Mucosa of gallbladder (tissue), 1 donor: ENCODE data around the gene RHOF. TPM values are rescaled to one million over a fixed set of nuclear protein-coding genes. Genes with fewer than 3 reads are reported as not detected.
A peak's percentile ranks its signal among the peaks of the same experiment; 100 is the strongest.

ENCODE experiments used
- DNase-seq: peaks from one replicate; pipeline ENCODE4 v3.0.0-alpha.2; 2020; ENCODE audit warnings: low spot score
- total RNA-seq: library from RNA; stranded (reverse); gene quantifications from one replicate; pipeline ENCODE4 v1.2.1, GENCODE V29; 2021
- donor health status: DM: no; HTN: no; CAD: no.

Gene RHOF
- total RNA-seq, 1 donor from 2014 or later = 30.8 TPM

DNA sequence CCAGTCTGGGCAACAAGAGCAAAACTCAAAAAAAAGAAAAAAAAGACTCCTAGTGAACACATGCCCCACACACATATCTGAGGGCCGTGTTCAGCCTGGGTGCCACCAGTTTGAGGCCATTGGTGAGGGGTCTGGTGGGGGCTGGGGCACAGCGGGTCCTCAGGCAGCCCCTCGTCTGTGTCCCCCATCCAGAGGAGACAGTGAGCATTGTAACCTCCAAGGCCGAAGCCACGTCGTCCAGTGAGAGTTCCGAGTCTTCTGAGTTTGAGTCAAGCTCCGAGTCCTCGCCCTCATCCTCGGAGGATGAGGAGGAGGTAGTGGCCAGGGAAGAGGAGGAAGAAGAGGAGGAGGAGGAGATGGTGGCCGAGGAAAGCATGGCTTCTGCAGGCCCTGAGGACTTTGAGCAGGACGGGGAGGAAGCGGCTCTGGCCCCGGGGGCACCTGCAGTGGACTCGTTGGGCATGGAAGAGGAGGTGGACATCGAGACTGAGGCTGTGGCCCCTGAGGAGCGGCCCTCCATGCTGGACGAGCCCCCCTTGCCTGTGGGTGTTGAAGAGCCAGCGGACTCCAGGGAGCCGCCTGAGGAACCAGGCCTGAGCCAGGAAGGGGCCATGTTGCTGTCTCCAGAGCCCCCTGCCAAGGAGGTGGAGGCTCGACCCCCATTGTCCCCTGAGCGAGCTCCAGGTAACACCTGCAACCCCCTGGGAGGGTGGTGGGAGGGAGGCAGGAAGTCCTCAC, 25.9 kb upstream of the RHOF start:
- no peak for DNase-seq

- DNase-seq = no peak
Observed at GRCh38 chr12:121817648-121818043, 24.2 kb upstream of the RHOF start.

DNA sequence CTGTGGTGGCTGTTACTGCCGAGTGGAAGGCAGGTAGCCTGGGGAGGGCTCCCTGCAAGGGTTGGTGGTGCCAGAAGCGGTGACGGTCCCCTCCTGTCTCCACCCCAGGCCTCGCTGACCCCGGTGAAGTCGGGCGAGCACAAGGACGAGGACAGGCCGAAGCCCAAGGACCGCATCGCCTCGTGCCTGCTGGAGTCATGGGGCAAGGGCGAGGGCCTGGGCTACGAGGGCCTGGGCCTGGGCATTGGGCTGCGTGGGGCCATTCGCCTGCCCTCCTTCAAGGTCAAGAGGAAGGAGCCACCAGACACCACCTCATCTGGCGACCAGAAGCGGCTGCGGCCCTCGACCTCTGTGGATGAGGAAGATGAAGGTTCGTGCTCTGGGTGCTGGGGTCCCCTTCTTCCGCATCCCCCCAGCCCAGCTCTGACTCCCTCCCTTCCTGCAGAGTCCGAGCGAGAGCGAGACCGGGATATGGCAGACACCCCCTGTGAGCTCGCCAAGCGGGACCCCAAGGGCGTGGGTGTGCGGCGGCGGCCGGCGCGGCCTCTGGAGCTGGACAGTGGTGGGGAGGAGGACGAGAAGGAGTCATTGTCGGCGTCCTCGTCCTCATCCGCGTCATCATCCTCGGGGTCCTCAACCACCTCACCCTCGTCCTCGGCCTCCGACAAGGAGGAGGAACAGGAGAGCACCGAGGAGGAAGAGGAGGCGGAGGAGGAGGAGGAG, 23.6 kb upstream of the RHOF start:
- DNase-seq = no peak

DNA sequence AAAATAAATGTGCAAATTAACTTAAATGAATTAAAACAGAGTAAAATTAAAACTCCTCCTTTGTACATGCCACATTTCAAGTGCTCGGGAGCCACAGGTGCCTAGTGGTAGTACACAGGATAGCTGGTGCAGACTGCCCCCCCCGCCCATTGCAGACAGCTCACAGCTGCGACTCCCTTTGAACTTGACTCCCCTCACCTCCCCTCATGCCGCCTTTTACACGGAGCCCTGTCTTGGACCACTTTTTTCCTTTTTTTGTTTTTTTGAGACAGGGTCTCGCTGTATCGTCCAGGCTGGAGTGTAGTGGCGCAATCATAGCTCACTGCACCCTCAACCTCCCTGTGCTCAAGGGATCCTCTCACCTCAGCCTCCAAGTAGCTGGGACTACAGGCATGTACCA, 21.8 kb upstream of the RHOF start:
- DNase-seq = no peak

DNA sequence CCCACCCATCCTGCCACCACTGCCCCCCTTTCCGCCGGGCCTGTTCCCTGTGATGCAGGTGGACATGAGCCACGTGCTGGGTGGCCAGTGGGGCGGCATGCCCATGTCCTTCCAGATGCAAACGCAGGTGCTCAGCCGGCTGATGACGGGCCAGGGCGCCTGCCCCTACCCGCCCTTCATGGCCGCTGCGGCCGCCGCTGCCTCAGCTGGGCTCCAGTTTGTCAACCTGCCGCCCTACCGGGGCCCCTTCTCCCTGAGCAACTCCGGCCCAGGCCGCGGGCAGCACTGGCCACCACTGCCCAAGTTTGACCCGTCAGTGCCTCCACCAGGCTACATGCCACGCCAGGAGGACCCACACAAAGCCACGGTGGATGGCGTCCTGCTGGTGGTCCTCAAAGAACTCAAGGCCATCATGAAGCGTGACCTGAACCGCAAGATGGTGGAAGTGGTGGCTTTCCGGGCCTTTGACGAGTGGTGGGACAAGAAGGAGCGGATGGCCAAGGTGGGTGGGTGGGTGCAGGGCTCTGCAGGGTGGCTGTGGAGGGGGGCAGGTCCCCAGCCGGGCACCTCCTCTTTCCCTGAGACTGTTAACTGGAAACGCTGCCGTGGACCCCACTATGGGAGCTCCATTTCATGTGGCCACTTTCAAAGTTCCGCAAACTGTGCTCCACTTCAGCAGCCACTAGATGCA, 21.1 kb upstream of the RHOF start:
- no peak for DNase-seq

GRCh38 chr12:121813951-121814350, 20.5 kb upstream of the RHOF start:
- no peak for DNase-seq

DNA sequence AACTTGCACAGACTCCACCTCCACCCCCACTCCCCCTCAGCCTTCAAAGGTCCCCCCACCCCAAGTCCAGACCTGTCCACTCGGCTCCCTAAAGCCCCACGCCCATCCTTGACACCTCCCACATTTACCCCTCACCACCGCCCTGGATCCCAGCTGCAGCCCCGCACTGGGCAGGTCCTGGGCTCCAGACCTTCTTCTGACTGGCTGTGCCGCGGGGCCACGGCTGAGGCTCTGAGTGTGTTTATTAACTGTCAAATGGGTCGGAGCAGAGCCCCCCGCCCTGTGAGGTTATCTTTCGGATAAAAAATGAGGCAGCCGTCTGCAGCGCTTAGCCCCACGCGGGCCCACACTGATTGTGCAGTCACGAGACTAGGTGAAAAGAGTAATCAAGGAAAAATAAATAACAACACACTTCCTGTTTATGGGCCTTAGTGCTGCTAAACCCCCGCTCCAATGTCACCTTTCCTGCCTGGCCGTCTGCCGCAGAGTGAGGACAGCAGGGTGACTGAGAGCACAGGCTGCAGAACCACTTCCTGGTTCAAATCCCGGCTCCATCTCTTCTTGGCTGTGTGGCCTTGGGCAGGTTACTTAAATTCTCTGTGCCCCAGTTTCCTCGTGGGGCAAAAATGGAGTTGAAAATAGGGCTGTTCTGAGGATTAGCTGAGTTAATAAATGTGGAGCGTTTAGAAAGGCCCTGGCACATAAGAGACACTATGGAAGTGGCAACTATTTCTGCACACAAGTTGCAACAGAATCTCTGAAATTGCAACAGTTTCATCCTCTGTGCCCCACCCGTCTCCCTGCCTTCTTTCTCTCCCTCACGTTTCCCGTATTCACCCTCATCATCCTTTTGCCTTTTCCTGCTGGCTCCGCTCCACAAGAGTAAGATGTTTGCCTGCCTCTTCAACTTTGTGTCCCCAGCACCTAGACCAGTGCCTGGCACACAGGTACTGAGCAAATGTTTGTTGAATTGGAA, 19.7 kb upstream of the RHOF start:
- DNase-seq = no peak

- DNase-seq = peak; percentile 78
Observed at GRCh38 chr12:121812320-121812871, 18.9 kb upstream of the RHOF start.

- no peak for DNase-seq
Observed at GRCh38 chr12:121811434-121812319, 18.2 kb upstream of the RHOF start.

DNA sequence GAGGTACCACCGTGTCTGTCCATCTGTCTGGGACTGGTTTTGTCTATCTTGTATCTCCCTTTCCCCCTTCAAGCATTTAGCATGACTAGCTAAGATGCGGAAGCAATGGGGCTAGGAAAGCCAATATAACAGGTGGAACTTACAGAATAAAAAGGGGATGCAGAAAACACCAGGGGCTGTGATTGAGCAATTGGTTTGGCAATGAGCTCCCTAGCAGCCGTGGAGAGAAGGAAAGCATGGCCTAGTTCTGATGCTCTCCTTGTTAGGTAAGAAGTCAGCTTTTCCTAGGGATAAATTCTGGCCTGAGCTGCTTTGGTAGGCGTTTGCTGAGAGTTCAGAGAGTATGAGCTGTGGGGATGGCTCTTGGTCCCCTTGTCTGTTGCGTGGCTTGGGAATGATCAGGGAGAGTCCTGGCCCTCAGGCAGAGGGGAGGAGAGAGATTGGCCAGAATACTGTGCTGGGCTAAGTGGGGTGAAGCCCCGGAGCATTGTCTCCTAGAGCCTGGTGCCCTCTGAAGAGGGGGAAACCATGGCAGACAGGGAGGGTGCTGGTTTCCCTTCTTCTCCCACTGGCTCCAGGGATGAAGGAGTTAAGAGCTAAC, 17.4 kb upstream of the RHOF start:
- no peak for DNase-seq

- no peak for DNase-seq
Observed at GRCh38 chr12:121810234-121810817, 16.8 kb upstream of the RHOF start.

DNA sequence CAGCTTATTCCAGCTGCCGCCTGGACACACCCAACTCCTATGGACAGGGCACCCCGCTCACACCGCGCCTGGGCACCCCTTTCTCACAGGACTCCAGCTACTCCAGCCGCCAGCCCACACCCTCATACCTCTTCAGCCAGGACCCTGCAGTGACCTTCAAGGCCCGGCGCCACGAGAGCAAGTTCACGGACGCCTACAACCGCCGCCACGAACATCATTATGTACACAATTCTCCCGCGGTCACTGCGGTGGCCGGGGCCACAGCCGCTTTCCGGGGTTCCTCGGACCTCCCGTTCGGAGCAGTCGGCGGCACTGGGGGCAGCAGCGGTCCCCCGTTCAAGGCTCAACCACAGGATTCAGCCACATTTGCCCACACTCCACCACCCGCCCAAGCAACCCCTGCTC, 16.2 kb upstream of the RHOF start:
- no peak for DNase-seq

DNA sequence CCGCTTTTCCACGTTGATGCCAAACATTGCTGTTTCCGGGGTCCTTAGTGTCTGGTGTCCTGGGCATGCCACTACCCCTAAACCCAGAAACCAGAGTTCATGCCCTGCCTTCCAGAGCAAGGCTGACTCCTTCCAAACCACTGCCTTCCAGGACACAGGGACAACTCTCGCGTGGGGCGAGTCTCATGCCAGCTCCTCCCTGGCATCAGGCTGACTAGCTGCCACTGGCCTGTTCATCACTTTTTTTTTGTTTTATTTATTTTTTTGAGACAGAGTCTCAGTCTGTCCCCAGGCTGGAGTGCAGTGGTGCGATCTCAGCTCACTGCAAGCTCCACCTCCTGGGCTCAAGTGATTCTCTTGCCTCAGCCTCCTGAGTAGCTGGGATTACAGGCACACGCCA, 15.1 kb upstream of the RHOF start:
- no peak for DNase-seq

DNA sequence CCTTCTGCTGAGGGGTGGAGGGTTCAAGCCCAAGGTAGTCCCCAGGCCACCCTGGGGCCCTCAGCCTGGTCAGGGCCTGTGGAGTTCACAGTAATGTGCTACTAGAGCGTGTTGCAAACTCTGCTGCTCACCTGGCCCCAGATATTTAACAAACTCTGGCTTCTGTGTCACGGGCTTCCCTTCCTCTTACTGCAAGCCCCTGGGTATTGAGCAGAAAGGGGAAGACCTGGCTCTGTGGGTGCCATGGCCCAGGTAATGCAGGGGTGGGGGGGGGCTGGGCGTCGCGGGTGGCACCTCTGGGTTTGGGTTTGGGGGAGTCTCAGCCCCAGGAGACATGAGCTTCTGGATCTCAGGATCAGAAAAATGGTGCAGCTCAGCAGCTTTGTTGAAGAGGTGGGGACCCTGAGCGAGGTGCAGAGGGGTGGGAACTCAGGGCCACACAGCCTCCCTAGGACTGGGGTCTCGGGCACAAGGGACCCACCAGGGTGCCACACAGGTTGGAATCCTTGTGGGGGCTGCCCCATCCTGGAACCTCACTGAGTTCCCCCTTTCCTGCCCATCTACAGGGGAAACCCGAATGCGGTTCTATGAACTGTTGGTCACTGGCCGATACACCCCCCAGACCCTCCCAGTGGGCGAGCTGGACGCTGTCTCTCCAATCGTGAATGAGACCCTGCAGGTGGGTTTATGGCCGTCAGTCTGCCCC, 14.3 kb upstream of the RHOF start:
- no peak for DNase-seq

DNA sequence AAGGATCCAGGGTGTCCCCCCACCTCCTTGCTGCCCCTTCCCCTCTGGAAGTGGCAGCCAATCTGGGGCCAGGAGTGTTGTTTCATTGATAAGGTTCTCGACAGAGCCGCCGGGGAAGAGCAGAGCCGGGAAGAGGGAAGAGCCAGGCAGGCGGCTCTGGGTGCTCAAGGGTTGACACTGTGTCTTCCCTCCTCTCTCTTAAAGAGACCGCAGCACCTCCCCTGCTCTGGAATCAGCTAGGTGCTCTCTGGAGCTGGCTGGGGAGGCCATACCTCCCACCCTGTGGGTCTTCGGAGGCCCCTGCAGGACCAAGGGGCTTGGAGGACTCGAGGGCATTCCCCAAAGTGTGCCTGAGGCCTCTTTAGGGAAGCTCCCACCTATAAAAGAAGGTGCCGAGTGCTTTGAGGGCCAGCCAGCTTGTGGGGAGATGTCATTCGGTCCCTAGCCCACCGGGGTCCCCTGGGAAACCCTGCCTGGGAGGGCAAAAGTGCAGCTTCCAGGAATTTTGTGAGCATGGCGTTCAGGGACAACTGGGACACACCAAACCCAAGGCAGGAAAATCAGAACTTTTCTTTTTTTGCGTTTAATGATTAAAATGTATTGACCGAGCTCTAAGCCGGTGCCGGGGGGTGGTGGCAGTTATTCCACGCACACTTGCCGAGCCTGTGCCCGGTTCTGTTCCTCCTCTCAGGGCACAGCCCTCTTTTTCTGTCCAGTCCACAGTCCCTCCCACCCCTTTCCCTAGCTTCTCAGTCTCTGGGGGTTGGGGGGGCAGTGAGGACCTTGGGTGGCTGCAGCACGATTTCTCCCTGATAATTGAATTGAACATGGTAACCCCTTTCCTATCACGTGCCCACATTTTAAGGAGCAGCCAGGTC, 13.3 kb upstream of the RHOF start:
- no peak for DNase-seq

DNA sequence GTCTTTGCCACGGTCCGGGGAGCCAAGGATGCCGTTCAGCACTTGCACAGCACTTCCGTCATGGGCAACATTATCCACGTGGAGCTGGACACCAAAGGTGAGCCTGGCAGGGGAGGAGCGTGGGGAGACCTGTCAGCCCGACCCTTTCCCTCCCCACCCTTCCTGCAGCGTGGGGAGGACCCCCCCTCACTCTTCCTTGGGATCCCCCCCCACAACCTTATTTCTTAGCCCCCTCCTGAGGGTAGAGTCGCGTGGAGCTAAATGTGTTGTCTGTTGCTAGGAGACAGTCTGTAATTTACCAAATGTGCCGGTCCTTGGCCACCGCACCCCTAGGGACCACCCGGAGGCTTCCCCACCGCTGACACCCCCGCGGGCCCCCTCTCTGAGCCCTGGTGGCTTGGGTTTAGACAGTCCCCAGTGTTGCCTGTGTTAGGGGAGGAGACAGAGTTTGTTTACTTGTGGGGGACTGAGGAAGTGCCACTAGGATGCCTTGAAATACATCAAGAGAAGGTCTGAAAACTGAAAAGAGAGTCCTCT, 12.6 kb upstream of the RHOF start:
- DNase-seq = no peak

DNA sequence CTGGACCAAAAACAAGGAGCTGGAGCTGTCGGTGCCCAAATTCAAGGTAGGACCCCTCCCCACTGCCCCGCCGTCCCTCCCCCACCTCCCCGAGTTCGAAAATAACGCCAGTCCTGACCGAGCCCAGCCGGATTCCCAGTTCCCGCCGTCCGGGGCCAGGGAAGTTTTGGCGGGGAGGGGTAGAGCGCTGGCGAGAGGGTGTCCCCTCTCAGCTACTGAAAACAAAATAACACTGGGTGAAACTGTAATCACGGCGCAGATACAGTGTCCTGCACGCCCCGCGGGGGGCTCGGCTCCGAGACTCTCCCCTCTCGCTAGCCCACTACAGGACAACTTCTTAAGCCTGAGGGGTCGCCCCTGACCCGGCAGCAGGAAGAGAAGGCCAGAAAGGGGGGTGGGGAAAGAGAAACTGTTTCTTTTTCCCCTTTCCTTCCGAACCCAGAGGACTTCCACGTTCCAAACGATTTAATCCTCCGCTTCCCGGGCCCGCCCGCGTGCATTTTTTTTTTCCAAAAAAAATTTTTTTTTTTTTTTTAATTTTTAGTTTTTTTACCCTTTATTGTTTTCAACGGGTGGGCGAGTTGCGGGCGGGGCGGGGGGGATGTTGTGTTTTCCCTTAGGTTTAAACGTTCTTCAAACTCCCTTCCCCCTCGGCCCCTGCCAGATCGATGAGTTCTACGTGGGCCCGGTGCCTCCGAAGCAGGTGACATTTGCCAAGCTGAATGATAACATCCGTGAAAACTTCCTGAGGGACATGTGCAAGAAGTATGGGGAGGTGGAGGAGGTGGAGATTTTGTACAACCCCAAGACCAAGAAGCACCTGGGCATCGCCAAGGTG, 11.9 kb upstream of the RHOF start:
- no peak for DNase-seq
